NAMALWA (cell line): ENCODE results near the gene FBXO34.
"Not testable (repeated sequence)": the region's sequence is repeated elsewhere in the genome, so short reads cannot be mapped to it uniquely, and the experiment has no call there.

ENCODE experiments used
- DNase-seq: peaks from one replicate; pipeline ENCODE4 v3.0.0-alpha.2; 2015; ENCODE audit warnings: low spot score

Gene FBXO34

GRCh38 chr14:55348766-55349453 lies 77.7 kb downstream of the FBXO34 start:
- no peak for DNase-seq

GRCh38 chr14:55349565-55349964 lies 78.3 kb downstream of the FBXO34 start:
- no peak for DNase-seq

- no peak for DNase-seq
These were observed 79.2 kb downstream of the FBXO34 start for GRCh38 chr14:55350461-55350860.

DNA sequence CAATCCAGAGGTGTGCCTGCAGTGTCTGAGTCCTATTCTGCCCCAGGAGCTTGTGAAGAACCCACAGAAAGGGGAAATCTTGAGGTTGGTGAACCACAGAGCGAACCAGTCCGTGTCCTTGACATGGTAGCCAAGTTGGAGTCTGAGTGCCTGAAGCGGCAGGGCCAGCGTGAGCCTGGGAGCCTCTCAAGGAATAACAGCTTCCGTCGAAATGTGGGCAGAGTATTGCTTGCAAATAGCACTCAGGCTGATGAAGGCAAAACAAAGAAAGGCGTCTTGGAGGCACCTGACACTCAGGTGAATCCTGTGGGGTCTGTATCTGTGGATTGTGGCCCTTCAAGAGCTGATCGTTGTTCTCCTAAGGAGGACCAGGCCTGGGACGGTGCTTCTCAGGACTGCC lies 79.9 kb downstream of the FBXO34 start:
- DNase-seq, result no peak

GRCh38 chr14:55352201-55352600 lies 81.0 kb downstream of the FBXO34 start:
- DNase-seq, result no peak

GRCh38 chr14:55353686-55354467 lies 82.7 kb downstream of the FBXO34 start:
- DNase-seq, result no peak

GRCh38 chr14:55354500-55354899 lies 83.3 kb downstream of the FBXO34 start:
- peak; percentile 39 for DNase-seq

- DNase-seq, result no peak
These were observed 84.7 kb downstream of the FBXO34 start for GRCh38 chr14:55355922-55356321.

DNA sequence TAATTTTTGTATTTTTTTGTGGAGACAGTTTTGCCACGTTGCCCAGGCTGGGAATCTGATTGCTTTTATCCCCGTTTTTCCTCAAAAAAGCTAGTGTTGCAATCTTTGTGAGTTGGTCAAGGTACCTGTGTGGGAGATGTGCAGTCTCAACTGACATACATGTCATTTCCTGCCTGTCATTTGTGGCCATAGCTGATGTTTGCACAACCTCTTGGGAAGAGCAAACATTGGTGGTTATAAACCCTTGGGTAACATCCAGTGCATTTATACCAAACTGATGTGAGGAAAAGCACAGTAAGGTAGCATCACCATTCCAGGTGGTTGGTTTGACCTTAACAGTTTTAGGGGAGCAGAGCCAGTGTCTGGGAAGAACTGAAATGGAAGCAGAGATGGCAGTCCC lies 85.7 kb downstream of the FBXO34 start:
- DNase-seq, result no peak

DNA sequence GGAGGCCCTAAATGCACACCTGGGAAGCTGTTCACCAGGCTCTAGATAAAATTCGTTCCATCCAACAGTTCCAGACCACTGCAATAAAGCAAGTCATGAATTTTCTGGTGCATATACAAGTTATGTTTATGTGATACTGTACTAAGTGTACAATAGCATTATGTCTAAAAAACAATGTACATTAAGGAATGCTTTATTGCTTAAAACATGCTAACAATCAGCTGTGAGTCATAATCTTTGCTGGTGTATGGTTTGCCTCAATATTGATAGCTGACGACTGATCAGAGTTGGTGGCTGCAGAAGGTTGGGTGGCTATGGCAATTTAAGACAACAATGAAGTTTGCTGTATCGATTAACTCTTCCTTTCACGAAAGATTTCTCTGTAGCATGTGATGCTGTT lies 88.1 kb downstream of the FBXO34 start:
- DNase-seq, result no peak

DNA sequence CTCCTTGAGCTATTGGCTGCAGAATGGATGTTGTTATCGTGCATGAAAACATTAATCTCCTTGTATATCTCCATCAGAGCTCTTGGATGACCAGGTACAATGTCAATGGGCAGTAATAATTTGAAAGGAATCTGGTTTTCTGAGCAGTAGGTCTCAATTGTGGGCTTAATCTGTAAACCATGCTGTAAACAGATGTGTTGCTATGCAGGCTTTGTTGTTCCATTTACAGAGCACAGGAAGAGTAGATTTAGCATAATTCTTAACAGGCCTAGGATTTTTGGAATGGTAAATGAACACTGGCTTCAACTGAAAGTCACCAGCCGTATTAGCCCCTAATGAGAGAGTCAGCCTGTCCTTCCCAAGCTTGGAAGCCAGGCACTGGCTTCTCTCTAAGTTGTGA lies 90.0 kb downstream of the FBXO34 start:
- no peak for DNase-seq

DNA sequence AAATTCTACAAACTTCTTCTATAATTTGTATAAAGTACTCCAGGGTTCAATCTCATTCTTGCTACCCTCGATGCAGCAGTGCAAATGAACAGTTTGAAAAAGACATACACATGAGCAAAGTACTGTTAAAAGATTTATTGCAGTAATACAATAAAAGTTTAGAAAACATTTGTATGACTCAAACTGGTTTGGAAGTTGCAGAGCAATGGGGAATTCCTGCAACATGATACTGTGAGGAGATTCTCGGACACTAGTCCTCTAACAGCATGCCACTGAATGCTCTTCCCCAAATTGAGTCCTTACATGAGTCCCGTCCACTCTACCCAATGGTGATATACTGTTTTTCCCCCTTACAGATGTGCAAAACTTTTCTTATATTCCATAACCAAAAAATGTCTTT lies 95.0 kb downstream of the FBXO34 start:
- no peak for DNase-seq

DNA sequence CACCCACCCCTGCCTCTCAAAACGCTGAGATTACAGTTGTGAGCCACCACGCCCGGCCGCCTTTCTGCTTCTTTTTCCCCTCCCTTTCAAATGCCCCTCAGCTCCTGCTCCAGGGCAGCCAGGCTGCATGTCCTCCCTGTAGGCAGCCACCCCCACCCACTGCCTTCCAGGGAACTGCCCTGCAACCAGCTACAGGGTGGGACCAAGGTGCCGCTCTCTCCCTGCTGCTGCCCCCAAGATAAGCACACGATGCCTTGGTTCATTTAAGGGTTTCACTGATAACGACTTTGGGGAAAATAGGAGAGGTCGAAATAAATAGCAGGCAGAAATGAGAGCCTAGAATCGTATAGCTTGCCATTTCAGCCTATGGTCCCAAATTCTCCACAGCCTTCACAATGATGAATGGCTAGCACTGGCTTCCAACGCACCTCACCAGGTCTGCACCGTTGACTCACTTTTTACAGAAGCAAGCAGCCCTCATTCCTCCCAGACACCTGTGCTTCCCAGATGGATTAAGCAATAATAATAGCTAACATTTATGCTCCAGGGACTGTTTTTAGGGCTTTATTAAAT lies 99.7 kb downstream of the FBXO34 start:
- DNase-seq, result no peak

- no peak for DNase-seq
These were observed 101.2 kb downstream of the FBXO34 start for GRCh38 chr14:55372423-55372822.

DNA sequence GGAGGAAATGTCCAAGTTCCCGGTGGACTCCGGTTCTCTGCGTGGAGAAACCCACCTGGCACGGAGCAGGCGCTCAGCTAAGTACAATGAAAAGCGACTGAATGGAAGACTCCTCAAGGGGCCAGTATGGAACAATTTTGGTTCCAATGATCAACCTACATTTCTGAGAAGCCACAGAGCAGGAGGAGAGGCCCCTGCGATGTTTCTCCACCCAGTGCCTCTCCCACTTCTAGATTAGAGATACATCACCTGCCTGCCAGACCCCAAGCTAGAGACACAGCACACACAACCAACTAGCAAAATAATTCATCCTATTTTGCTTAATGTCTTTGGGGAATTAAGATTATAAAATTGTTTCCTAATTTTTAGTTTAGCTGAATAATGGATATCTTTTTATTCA lies 101.6 kb downstream of the FBXO34 start:
- no peak for DNase-seq

DNA sequence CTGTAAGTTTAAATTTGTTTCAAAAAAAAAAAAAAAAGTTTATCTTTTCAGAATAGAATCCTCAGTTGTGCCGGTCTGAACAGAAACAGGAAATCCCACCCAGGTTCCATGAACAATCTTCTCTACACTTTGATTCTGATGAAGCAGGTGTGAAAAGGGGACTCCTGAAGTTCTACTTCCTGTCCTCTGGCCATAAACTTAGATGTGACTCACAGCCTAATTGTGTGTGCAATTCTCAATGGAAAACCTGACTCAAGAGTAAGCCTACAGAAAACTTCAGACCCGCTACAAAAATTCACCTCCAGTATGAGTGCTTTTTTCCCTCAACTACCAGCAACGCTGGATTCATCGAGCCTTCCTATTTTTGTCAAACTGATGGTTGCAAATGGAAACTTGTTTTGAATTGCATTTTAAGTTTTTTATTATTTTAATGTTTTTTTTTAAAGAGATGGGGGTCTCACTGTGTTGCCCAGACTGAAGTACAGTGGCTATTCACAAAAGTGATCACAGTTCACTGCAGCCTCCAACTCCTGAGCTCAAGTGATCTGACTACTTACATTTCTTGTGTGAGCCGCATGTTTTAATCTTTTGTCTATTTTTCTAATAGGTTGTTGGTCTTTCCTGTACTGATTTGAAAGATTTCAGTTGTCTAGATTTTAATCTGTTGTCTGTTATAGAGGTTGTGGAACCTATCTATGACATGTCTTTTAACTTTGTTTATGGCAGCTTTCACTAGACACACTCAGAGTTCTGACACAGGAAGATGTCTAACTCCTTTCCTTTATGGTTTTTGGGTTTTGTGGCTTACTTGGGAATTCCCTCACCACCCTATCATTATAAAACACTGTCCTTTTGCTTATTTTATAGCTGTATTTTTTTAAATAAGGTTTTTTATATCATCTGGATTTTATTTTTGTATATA lies 102.8 kb downstream of the FBXO34 start:
- DNase-seq, result no peak

GRCh38 chr14:55374771-55375170 lies 103.5 kb downstream of the FBXO34 start:
- no peak for DNase-seq

- DNase-seq, result no peak
These were observed 106.0 kb downstream of the FBXO34 start for GRCh38 chr14:55377236-55377635.

DNA sequence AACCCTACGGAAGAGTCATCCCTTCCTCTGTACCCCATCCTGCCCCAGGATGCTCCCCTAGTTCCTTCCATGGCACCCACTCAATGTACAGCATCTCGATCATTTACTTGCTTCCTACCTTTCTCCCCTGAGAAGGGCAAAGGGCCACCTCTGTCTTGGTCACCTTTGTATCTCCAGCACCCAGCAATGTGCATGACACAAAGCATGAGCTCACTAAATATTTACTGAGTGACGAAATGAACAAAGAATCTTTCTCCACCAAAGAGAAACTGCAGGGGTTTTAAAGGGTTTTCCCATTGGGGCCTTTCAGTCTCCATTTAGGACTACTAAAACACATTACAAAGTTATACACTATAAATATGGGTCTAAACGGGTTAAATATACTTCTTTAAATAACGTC lies 109.8 kb downstream of the FBXO34 start:
- DNase-seq, result no peak

GRCh38 chr14:55381561-55381960 lies 110.3 kb downstream of the FBXO34 start:
- DNase-seq, result no peak

- no peak for DNase-seq
These were observed 111.3 kb downstream of the FBXO34 start for GRCh38 chr14:55382483-55382882.

- DNase-seq, result not testable (repeated sequence)
These were observed 111.8 kb downstream of the FBXO34 start for GRCh38 chr14:55383056-55383466.
